K562 (cell line): ENCODE results near the gene IGF2BP1. TPM values are rescaled to one million over a fixed set of nuclear protein-coding genes. Genes with fewer than 3 reads are reported as not detected.

Experiments
- ARID2 ChIP-seq: fragments of 450-650 bp; IDR thresholded peaks from 2 replicates; pipeline ENCODE4 v1.6.1; 2017; ENCODE audit warnings: antibody characterized with exemption, mild to moderate bottlenecking
- BACH1 ChIP-seq: fragments of 200-800 bp; sonication (Bioruptor generic); IDR thresholded peaks from 2 replicates; pipeline ENCODE4 v1.6.1; 2016; ENCODE audit warnings: missing genetic modification characterization, missing compliant biosample characterization
- DPF2 ChIP-seq: fragments of 450-650 bp; IDR thresholded peaks from 2 replicates; pipeline ENCODE4 v1.6.1; 2016
- MAZ ChIP-seq, 2 experiments: fragments of 450-650 bp in 1 of 2; sonication (generic) in 1 of 2; formaldehyde crosslinking; IDR thresholded peaks in 1 of 2; conservative IDR thresholded peaks in 1 of 2; 2 replicates each; pipeline versions ENCODE4 v1.4.0 to v1.5.0; 2020; ENCODE audit warnings: mild to moderate bottlenecking in 1 of 2, missing genetic modification reagents in 1 of 2
- MITF ChIP-seq: IDR thresholded peaks from 2 replicates; pipeline ENCODE4 v1.6.1; 2014; ENCODE audit warnings: antibody characterized with exemption
- NFATC3 ChIP-seq: fragments of 450-650 bp; IDR thresholded peaks from 2 replicates; pipeline ENCODE4 v1.6.1; 2017; ENCODE audit warnings: mild to moderate bottlenecking
- NR4A1 ChIP-seq, 2 experiments: fragments of 250-450 bp in 1 of 2; fragments of 450-650 bp in 1 of 2; sonication (Bioruptor Pico) in 1 of 2; IDR thresholded peaks; 2 replicates each; pipeline versions ENCODE4 v1.4.0 to v1.6.1; 2016 to 2020; ENCODE audit warnings: mild to moderate bottlenecking in 2 of 2, missing compliant biosample characterization in 1 of 2, missing genetic modification characterization in 1 of 2, moderate library complexity in 1 of 2
- NRF1 ChIP-seq, 2 experiments: fragments of 450-650 bp; IDR thresholded peaks in 1 of 2; conservative IDR thresholded peaks in 1 of 2; 2 replicates each; pipeline ENCODE4 v1.6.1; 2014; ENCODE audit warnings: mild to moderate bottlenecking in 2 of 2
- POLR2A ChIP-seq: fragments of 450-650 bp; conservative IDR thresholded peaks from 2 replicates; pipeline ENCODE4 v1.6.1; 2016
- SETDB1 ChIP-seq: IDR thresholded peaks from one replicate; pipeline ENCODE4 v1.6.1; 2012; ENCODE audit warnings: low read length, control low read depth, inconsistent platforms
- SIX5 ChIP-seq, 2 experiments: IDR thresholded peaks; 2 replicates each; pipeline ENCODE4 v1.6.1; 2011; ENCODE audit warnings: low read length in 2 of 2, borderline replicate concordance in 1 of 2, low read depth in 1 of 2, mild to moderate bottlenecking in 1 of 2, moderate library complexity in 1 of 2; ENCODE audit not compliant: insufficient read depth in 1 of 2
- SPI1 ChIP-seq: IDR thresholded peaks from 2 replicates; pipeline ENCODE4 v1.6.1; 2011; ENCODE audit warnings: low read depth, low read length, control low read depth, borderline replicate concordance
- TAF7 ChIP-seq: fragments of 450-650 bp; IDR thresholded peaks from 2 replicates; pipeline ENCODE4 v1.6.1; 2016; ENCODE audit warnings: missing genetic modification characterization, missing compliant biosample characterization
- TSHZ1 ChIP-seq: fragments of 250-450 bp; sonication (Bioruptor Pico); IDR thresholded peaks from 2 replicates; pipeline ENCODE4 v1.4.0; 2020; ENCODE audit warnings: mild to moderate bottlenecking, moderate library complexity
- ZBTB33 ChIP-seq: sonication (generic); formaldehyde crosslinking; IDR thresholded peaks from 2 replicates; pipeline ENCODE4 v1.8.1; 2023; ENCODE audit warnings: mild to moderate bottlenecking, missing genetic modification reagents
- ZFP91 ChIP-seq: sonication (generic); formaldehyde crosslinking; IDR thresholded peaks from 2 replicates; pipeline ENCODE4 v1.8.0; 2022; ENCODE audit warnings: mild to moderate bottlenecking, missing genetic modification reagents
- ZNF184 ChIP-seq: sonication (generic); formaldehyde crosslinking; IDR thresholded peaks from 2 replicates; pipeline ENCODE4 v1.5.0; 2020; ENCODE audit warnings: missing genetic modification reagents
- ZNF75A ChIP-seq: fragments of 450-650 bp; formaldehyde crosslinking; IDR thresholded peaks from 2 replicates; pipeline ENCODE4 v1.4.0; 2020; ENCODE audit warnings: mild to moderate bottlenecking
- polyA plus RNA-seq, 8 experiments: library from polyadenylated mRNA; depleted of rRNA in 4 of 8; stranded (reverse) in 5 of 8; unstranded in 3 of 8; fragments of >200 nt; fragmentation: Nextera tagmentation in 2 of 8; fragmentation: Illumina TruSeq in 1 of 8; extraction: Ambion mirVana in 2 of 8; extraction: Trizol in 1 of 8; gene quantifications; 2 replicates each; pipeline versions ENCODE4 v1.2.1 to v1.2.3, GENCODE V29; 2011 to 2014; ENCODE audit warnings: inconsistent platforms in 1 of 8, missing spikeins in 1 of 8
- total RNA-seq, 7 experiments: library from RNA; depleted of rRNA in 6 of 7; stranded (reverse); fragments of >200 nt in 6 of 7; fragmentation: Illumina TruSeq in 2 of 7; extraction: Trizol in 2 of 7; gene quantifications; 2 replicates each; pipeline versions ENCODE4 v1.2.1 to v1.2.3, GENCODE V29; 2011 to 2021; ENCODE audit warnings: low replicate concordance in 1 of 7

The IGF2BP1 gene
- total and polyA plus RNA-seq, 9 of the 15 experiments (the other 6 are each of a cell fraction or from before 2014, with no cell fraction given): 13.0 to 318 (median 53.6) TPM

- TF ChIP-seq ZNF75A: no peak
- peak; percentile 77 for TF ChIP-seq DPF2
- TF ChIP-seq SETDB1: no peak
- no peak for TF ChIP-seq TSHZ1 (CRISPR knock-in tag)
- TF ChIP-seq ZNF184 (CRISPR knock-in tag): no peak
- TF ChIP-seq NFATC3: no peak
- 0 out of 2 replicates have a peak, but pooled peaks have one; percentile 16 for TF ChIP-seq SPI1
- no peak for TF ChIP-seq SIX5 (IDR thresholded peaks at IDR 0.05; ENCODE audit: borderline replicate concordance in 1 of 2, insufficient read depth in 1 of 2, low read depth in 1 of 2, low read length in 2 of 2)
- no peak for TF ChIP-seq ZBTB33
- peak in 1 of 2 experiments; percentile 78; a peak in 2 of 4 replicates for TF ChIP-seq MAZ (CRISPR knock-in tag; conservative IDR thresholded peaks at IDR 0.05 in 1 of 2, IDR thresholded peaks at IDR 0.05 in 1 of 2)
- TF ChIP-seq ARID2: no peak
- no peak for TF ChIP-seq MITF
- no peak for TF ChIP-seq TAF7 (tag)
- TF ChIP-seq BACH1: no peak
- TF ChIP-seq POLR2A: no peak
- TF ChIP-seq NRF1 (conservative IDR thresholded peaks at IDR 0.05 in 1 of 2, IDR thresholded peaks at IDR 0.05 in 1 of 2): peak in 1 of 2 experiments; percentile 14; a peak in 1 of 4 replicates
- no peak for TF ChIP-seq ZFP91
- no peak for TF ChIP-seq NR4A1 (CRISPR knock-in tag; IDR thresholded peaks at IDR 0.05)
- no peak for TF ChIP-seq NR4A1 (tag; IDR thresholded peaks at IDR 0.05)
These were observed 35.5 kb upstream of the IGF2BP1 start (continued) for GRCh38 chr17:48961516-48962233.
